GM23338 (cell line): ENCODE data around the gene CREB3L2. TPM values are rescaled to one million over a fixed set of nuclear protein-coding genes. Genes with fewer than 3 reads are reported as not detected.

ENCODE experiments used
- CREB1 ChIP-seq: fragments of 250-450 bp; sonication (Bioruptor Pico); IDR thresholded peaks from 2 replicates; pipeline ENCODE4 v1.5.0; 2020; ENCODE audit warnings: low read depth, mild to moderate bottlenecking, moderate library complexity
- EZH2 ChIP-seq: fragments of 200-600 bp; sonication (generic); IDR thresholded peaks from one replicate; pipeline ENCODE4 v1.8.0; 2017; ENCODE audit warnings: antibody characterized with exemption, mild to moderate bottlenecking, low read depth; ENCODE audit not compliant: unreplicated experiment
- EZH2phosphoT487 ChIP-seq: fragments of 200-600 bp; sonication (generic); IDR thresholded peaks from one replicate; pipeline ENCODE4 v1.8.1; 2018; ENCODE audit warnings: antibody characterized with exemption; ENCODE audit not compliant: unreplicated experiment
- JUNB ChIP-seq: IDR thresholded peaks from one replicate; pipeline ENCODE4 v1.6.1; 2016; ENCODE audit warnings: antibody characterized with exemption; ENCODE audit not compliant: unreplicated experiment
- STAT1 ChIP-seq: IDR thresholded peaks from one replicate; pipeline ENCODE4 v1.6.1; 2016; ENCODE audit warnings: antibody characterized with exemption; ENCODE audit not compliant: unreplicated experiment
- ZNF114 ChIP-seq: fragments of 250-450 bp; sonication (Bioruptor Pico); IDR thresholded peaks from 2 replicates; pipeline ENCODE4 v1.5.0; 2020; ENCODE audit warnings: mild to moderate bottlenecking, moderate library complexity
- ZNF331 ChIP-seq: fragments of 250-450 bp; sonication (Bioruptor Pico); IDR thresholded peaks from 2 replicates; pipeline ENCODE4 v1.5.0; 2020; ENCODE audit warnings: low read depth, mild to moderate bottlenecking, moderate library complexity
- polyA plus RNA-seq: library from polyadenylated mRNA; unstranded; fragments of >200 nt; fragmentation: Nextera tagmentation; extraction: Ambion mirVana; gene quantifications from 2 replicates; pipeline ENCODE4 v1.2.1, GENCODE V29; 2016
- total RNA-seq: library from RNA; depleted of rRNA; stranded (reverse); fragments of >200 nt; shearing (Covaris generic); gene quantifications from 2 replicates; pipeline ENCODE4 v1.2.3, GENCODE V29; 2014
- TF ChIP-seq, protein P1 (sequence below): fragments of 250-450 bp; sonication (Bioruptor Pico); IDR thresholded peaks from 2 replicates; pipeline ENCODE4 v1.5.0; 2020; ENCODE audit warnings: mild to moderate bottlenecking, moderate library complexity
- TF ChIP-seq, protein P2 (sequence below), 2 experiments: fragments of 200-600 bp in 1 of 2; sonication (generic) in 1 of 2; conservative IDR thresholded peaks; 2 replicates each; pipeline versions ENCODE4 v1.5.1 to v1.6.1; 2016 to 2017; ENCODE audit warnings: antibody characterized with exemption in 2 of 2, low read depth in 2 of 2, mild to moderate bottlenecking in 2 of 2, moderate library complexity in 1 of 2
- TF ChIP-seq, protein P3 (sequence below): IDR thresholded peaks from 2 replicates; pipeline ENCODE4 v1.6.1; 2016; ENCODE audit warnings: antibody characterized with exemption

CREB3L2 gene
- total and polyA plus RNA-seq, 2 experiments from 2014 or later: 14.5 to 27.1 TPM

DNA sequence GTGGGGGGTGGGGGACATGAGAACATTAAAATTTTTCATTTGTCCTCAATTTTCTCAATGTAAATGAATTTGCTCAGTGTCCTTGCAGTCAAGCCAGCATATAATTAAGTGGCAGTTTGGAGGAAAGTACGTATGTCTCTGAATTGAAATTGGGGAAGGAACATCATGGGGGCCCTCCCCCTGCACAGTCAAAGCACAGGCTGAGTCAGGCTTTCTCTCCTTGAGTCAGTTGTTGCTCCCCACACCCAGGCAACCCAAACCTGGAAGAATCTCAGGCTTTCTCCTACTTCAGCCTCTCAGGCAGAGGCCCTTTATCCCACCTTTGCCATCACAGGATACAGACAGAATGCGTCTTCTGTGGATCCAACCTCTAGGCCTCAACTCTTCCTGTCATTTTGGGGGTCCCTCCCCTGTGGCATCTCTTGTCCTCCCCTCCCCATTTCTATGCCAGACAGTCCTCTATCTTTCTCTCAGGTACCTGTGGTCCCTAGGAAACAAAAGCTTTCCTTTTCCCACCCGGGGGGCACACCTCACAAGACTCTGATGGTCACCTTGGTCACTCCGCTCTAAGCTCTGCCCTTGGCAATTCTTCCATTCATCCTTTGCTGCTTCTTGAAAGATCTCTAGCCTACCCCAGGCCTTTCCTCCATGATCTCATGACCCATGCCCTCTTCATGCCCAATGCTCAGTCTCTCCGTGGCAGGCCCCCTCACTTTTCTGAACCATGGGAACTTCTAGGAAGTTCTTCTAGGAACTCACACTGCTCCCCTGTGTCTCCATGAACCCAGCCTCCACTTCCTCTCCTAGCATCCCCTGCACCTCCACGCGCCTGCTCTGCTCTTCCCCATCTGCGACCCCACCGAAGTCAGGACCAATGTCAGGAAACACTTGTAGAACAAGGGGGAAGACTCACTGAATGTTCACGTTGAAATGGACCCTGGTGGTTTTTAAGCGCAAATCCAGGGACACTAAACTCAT, 40.4 kb downstream of the CREB3L2 start (continued):
- TF ChIP-seq, protein P1, sequence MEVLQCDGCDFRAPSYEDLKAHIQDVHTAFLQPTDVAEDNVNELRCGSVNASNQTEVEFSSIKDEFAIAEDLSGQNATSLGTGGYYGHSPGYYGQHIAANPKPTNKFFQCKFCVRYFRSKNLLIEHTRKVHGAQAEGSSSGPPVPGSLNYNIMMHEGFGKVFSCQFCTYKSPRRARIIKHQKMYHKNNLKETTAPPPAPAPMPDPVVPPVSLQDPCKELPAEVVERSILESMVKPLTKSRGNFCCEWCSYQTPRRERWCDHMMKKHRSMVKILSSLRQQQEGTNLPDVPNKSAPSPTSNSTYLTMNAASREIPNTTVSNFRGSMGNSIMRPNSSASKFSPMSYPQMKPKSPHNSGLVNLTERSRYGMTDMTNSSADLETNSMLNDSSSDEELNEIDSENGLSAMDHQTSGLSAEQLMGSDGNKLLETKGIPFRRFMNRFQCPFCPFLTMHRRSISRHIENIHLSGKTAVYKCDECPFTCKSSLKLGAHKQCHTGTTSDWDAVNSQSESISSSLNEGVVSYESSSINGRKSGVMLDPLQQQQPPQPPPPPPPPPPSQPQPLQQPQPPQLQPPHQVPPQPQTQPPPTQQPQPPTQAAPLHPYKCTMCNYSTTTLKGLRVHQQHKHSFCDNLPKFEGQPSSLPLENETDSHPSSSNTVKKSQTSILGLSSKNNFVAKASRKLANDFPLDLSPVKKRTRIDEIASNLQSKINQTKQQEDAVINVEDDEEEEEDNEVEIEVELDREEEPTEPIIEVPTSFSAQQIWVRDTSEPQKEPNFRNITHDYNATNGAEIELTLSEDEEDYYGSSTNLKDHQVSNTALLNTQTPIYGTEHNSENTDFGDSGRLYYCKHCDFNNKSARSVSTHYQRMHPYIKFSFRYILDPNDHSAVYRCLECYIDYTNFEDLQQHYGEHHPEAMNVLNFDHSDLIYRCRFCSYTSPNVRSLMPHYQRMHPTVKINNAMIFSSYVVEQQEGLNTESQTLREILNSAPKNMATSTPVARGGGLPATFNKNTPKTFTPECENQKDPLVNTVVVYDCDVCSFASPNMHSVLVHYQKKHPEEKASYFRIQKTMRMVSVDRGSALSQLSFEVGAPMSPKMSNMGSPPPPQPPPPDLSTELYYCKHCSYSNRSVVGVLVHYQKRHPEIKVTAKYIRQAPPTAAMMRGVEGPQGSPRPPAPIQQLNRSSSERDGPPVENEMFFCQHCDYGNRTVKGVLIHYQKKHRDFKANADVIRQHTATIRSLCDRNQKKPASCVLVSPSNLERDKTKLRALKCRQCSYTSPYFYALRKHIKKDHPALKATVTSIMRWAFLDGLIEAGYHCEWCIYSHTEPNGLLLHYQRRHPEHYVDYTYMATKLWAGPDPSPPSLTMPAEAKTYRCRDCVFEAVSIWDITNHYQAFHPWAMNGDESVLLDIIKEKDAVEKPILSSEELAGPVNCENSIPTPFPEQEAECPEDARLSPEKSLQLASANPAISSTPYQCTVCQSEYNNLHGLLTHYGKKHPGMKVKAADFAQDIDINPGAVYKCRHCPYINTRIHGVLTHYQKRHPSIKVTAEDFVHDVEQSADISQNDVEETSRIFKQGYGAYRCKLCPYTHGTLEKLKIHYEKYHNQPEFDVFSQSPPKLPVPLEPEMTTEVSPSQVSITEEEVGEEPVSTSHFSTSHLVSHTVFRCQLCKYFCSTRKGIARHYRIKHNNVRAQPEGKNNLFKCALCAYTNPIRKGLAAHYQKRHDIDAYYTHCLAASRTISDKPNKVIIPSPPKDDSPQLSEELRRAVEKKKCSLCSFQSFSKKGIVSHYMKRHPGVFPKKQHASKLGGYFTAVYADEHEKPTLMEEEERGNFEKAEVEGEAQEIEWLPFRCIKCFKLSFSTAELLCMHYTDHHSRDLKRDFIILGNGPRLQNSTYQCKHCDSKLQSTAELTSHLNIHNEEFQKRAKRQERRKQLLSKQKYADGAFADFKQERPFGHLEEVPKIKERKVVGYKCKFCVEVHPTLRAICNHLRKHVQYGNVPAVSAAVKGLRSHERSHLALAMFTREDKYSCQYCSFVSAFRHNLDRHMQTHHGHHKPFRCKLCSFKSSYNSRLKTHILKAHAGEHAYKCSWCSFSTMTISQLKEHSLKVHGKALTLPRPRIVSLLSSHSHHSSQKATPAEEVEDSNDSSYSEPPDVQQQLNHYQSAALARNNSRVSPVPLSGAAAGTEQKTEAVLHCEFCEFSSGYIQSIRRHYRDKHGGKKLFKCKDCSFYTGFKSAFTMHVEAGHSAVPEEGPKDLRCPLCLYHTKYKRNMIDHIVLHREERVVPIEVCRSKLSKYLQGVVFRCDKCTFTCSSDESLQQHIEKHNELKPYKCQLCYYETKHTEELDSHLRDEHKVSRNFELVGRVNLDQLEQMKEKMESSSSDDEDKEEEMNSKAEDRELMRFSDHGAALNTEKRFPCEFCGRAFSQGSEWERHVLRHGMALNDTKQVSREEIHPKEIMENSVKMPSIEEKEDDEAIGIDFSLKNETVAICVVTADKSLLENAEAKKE (CRISPR knock-in tag): no peak
- TF ChIP-seq CREB1 (CRISPR knock-in tag): no peak
- TF ChIP-seq EZH2phosphoT487: no peak
- TF ChIP-seq, protein P2, sequence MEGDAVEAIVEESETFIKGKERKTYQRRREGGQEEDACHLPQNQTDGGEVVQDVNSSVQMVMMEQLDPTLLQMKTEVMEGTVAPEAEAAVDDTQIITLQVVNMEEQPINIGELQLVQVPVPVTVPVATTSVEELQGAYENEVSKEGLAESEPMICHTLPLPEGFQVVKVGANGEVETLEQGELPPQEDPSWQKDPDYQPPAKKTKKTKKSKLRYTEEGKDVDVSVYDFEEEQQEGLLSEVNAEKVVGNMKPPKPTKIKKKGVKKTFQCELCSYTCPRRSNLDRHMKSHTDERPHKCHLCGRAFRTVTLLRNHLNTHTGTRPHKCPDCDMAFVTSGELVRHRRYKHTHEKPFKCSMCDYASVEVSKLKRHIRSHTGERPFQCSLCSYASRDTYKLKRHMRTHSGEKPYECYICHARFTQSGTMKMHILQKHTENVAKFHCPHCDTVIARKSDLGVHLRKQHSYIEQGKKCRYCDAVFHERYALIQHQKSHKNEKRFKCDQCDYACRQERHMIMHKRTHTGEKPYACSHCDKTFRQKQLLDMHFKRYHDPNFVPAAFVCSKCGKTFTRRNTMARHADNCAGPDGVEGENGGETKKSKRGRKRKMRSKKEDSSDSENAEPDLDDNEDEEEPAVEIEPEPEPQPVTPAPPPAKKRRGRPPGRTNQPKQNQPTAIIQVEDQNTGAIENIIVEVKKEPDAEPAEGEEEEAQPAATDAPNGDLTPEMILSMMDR (conservative IDR thresholded peaks at IDR 0.05; ENCODE audit: low read depth in 2 of 2): no peak
- TF ChIP-seq ZNF331 (CRISPR knock-in tag): no peak
- no peak for TF ChIP-seq ZNF114 (CRISPR knock-in tag)
- no peak for TF ChIP-seq EZH2
- no peak for TF ChIP-seq JUNB
- no peak for TF ChIP-seq STAT1
- TF ChIP-seq, protein P3, sequence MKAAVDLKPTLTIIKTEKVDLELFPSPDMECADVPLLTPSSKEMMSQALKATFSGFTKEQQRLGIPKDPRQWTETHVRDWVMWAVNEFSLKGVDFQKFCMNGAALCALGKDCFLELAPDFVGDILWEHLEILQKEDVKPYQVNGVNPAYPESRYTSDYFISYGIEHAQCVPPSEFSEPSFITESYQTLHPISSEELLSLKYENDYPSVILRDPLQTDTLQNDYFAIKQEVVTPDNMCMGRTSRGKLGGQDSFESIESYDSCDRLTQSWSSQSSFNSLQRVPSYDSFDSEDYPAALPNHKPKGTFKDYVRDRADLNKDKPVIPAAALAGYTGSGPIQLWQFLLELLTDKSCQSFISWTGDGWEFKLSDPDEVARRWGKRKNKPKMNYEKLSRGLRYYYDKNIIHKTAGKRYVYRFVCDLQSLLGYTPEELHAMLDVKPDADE: no peak
